Measurements from ENCODE around the gene KRTAP17-1. TPM values are rescaled to one million over a fixed set of nuclear protein-coding genes. Genes with fewer than 3 reads are reported as not detected.

The KRTAP17-1 gene
- total RNA-seq, 2 donors from 2014 or later, result not detected

DNA sequence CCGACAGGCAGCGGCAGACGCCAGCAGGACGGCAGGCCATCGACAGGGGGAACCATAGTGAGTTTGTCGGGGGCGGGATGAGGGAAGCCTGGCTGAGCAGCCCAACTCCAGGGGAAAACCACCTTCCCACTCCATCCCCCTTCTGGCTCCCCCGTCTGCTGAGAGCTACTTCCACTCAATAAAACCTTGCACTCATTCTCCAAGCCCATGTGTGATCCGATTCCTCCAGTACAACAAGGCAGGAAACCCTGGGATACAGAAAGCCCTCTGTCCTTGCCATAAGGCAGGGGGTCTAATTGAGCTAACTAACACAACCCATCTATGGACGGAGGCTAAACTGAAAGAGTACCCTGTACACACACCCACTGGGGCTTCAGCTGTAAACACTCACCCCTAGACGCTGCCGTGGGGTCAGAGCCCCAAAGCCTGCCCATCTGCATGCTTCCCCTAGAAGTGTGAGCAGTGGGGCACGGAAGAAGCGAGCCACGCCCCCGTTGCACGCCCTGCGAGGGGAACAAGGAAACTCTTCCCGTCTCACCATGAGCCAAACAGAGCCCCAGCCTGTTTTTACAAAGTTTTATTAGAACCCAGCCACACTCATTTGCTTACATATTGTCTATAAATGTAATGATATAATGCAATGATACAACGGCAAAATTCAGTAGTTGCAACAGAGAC is 16.9 kb downstream of the KRTAP17-1 start:
- H3K9ac ChIP-seq (ENCODE audit: low read depth in 2 of 2, low read length in 2 of 2), result no peak overlapping the region
- no peak for DNase-seq
- intact Hi-C loops (cut with DNase I), result no loop called here
- no peaks in the 10 kb centered on the region for H3K9me3 ChIP-seq
- no peak overlapping the region for H3K27ac ChIP-seq
- TF ChIP-seq, protein P1, sequence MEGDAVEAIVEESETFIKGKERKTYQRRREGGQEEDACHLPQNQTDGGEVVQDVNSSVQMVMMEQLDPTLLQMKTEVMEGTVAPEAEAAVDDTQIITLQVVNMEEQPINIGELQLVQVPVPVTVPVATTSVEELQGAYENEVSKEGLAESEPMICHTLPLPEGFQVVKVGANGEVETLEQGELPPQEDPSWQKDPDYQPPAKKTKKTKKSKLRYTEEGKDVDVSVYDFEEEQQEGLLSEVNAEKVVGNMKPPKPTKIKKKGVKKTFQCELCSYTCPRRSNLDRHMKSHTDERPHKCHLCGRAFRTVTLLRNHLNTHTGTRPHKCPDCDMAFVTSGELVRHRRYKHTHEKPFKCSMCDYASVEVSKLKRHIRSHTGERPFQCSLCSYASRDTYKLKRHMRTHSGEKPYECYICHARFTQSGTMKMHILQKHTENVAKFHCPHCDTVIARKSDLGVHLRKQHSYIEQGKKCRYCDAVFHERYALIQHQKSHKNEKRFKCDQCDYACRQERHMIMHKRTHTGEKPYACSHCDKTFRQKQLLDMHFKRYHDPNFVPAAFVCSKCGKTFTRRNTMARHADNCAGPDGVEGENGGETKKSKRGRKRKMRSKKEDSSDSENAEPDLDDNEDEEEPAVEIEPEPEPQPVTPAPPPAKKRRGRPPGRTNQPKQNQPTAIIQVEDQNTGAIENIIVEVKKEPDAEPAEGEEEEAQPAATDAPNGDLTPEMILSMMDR (IDR thresholded peaks at IDR 0.05), result no peak
- no peak overlapping the region for H3K4me3 ChIP-seq
- no peaks in the 10 kb centered on the region for H3K36me3 ChIP-seq
- H3K4me1 ChIP-seq, result no peaks in the 10 kb centered on the region
- no peaks in the 10 kb centered on the region for H3K27me3 ChIP-seq

DNA sequence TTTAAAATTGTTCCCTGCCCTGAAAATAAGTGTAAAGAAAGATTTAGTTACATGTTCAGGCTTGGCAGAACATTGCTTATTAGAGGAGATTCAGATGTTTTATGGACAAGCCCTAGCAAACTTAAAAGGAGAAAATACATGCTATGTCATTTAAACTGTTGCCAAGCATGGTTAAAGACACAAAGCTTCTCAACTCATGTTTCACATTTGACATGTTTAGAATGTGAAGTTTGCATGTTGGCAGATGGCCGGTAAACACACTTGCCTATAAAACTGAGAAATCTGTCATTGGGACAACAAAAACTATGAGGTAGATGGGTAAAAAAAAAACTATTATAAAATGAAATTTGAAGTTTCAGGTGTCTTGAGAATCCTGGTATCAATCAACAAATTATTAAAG is 18.7 kb downstream of the KRTAP17-1 start:
- no peaks in the 10 kb centered on the region for H3K36me3 ChIP-seq
- intact Hi-C loops (cut with DNase I), result no loop called here
- TF ChIP-seq, protein P1 (IDR thresholded peaks at IDR 0.05), result no peak
- no peak overlapping the region for H3K27ac ChIP-seq
- no peak overlapping the region for H3K9ac ChIP-seq (ENCODE audit: low read depth in 2 of 2, low read length in 2 of 2)
- H3K4me1 ChIP-seq, result no peaks in the 10 kb centered on the region
- no peak for DNase-seq
- no peak overlapping the region for H3K4me3 ChIP-seq
- H3K27me3 ChIP-seq, result no peaks in the 10 kb centered on the region
- H3K9me3 ChIP-seq, result no peaks in the 10 kb centered on the region

DNA sequence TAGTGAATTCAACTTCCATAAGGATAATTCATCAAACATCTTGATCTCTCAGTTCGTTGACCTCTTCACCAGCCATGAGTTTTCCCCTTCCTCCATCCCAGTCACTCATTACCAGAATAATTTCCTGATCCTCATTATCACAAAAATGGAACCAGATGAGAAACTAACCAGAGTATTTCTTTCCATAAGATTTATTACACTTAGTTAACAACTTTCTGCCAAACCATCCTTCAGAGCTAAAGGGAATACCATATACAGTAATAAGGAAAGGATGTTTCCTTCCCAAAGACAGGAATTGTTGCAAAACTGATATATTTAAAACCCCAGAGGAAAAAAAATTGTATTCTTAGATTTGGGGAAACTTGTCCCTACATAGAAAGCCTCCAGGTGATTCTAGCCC is 21.5 kb downstream of the KRTAP17-1 start:
- Histone ChIP-seq H3K4me1 (no peaks in the 10 kb centered on the region), H3K9me3 (no peaks in the 10 kb centered on the region), H3K27ac (no peak overlapping the region), H3K4me3 (no peak overlapping the region), H3K27me3 (no peaks in the 10 kb centered on the region), H3K36me3 (no peaks in the 10 kb centered on the region), H3K9ac (ENCODE audit: low read depth in 2 of 2, low read length in 2 of 2) (no peak overlapping the region)
- intact Hi-C loops (cut with DNase I), result no loop called here
- TF ChIP-seq, protein P1 (IDR thresholded peaks at IDR 0.05), result no peak
- DNase-seq, result no peak

DNA sequence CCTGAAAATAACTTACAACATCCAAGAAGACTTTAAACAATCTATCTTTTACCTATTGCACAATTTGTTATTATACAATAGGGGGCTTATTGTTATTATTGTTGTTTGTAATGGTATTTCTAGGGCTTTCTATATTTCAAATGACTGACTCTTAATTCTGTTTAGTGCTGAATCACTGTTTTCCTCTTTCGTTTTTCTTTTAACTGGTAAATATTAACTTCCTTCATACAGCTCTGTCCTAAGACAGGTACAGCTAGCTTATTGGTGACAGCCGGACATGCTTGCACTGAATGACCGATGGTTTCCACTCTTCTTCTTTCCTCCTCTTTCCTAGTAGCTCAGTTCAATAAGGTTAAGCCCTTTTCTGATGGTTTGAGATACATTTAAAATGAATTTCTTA is 28.5 kb downstream of the KRTAP17-1 start:
- intact Hi-C loops (cut with DNase I), result no loop called here
- H3K4me3 ChIP-seq, result no peak overlapping the region
- H3K9me3 ChIP-seq, result no peaks in the 10 kb centered on the region
- H3K27ac ChIP-seq, result no peak overlapping the region
- no peaks in the 10 kb centered on the region for H3K4me1 ChIP-seq
- no peaks in the 10 kb centered on the region for H3K36me3 ChIP-seq
- H3K9ac ChIP-seq (ENCODE audit: low read depth in 2 of 2, low read length in 2 of 2), result no peak overlapping the region
- H3K27me3 ChIP-seq, result no peaks in the 10 kb centered on the region
- TF ChIP-seq, protein P1 (IDR thresholded peaks at IDR 0.05), result no peak
- DNase-seq, result no peak

DNA sequence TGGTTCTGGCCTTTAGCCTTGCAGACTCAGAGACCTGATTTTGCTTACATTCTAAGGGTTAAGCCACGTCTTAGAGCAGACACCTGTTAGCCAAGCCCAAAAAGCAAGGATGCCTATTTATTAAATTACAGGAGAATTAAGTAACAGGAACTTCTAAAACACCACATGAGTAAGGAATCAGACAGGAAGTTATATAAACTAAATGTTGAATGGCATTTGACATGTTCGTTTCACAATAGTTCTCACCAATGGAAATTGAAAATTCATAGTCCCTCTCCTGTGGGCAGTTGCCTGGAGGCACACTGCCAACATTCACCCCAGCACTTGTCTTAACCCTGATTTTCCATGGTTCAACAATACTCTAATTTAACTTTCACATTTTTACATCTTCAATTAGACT is 31.0 kb downstream of the KRTAP17-1 start:
- Histone ChIP-seq H3K27me3 (no peaks in the 10 kb centered on the region), H3K4me1 (no peaks in the 10 kb centered on the region), H3K4me3 (no peak overlapping the region), H3K9me3 (no peaks in the 10 kb centered on the region), H3K27ac (no peak overlapping the region), H3K9ac (ENCODE audit: low read depth in 2 of 2, low read length in 2 of 2) (no peak overlapping the region), H3K36me3 (no peaks in the 10 kb centered on the region)
- TF ChIP-seq, protein P1 (IDR thresholded peaks at IDR 0.05), result no peak
- intact Hi-C loops (cut with DNase I), result no loop called here
- no peak for DNase-seq
